HL-60 (cell line): ENCODE data around the gene IQCK.
"Not testable (repeated sequence)": the region's sequence is repeated elsewhere in the genome, so short reads cannot be mapped to it uniquely, and the experiment has no call there.

ENCODE experiments used
- DNase-seq, 2 experiments: peaks; one replicate each; pipeline ENCODE4 v3.0.0-alpha.2; 2010 to 2020; ENCODE audit warnings: low read depth in 1 of 2, low spot score in 1 of 2
- H3K27ac ChIP-seq: fragments of 250-450 bp; sonication (Bioruptor Pico); replicated peaks from 2 replicates; pipeline ENCODE4 v1.5.1; 2020; ENCODE audit warnings: mild to moderate bottlenecking, moderate library complexity
- H3K27me3 ChIP-seq: fragments of 250-450 bp; sonication (Bioruptor Pico); 2 replicates; pipeline ENCODE4 v1.5.1; 2021; ENCODE audit warnings: mild to moderate bottlenecking, moderate library complexity; ENCODE audit not compliant: insufficient read depth, poor library complexity, severe bottlenecking
- H3K4me3 ChIP-seq: replicated peaks from 2 replicates; pipeline ENCODE4 v1.5.1; 2011; ENCODE audit warnings: mild to moderate bottlenecking, control low read depth, low read length; ENCODE audit not compliant: insufficient read depth
- GABPA ChIP-seq: IDR thresholded peaks from 2 replicates; pipeline ENCODE4 v1.6.1; 2012; ENCODE audit warnings: low read depth
- POLR2AphosphoS5 ChIP-seq: IDR thresholded peaks from 2 replicates; pipeline ENCODE4 v1.6.1; 2012; ENCODE audit warnings: low read depth
- SPI1 ChIP-seq: IDR thresholded peaks from 2 replicates; pipeline ENCODE4 v1.6.1; 2012; ENCODE audit warnings: low read depth, mild to moderate bottlenecking, borderline replicate concordance
- TF ChIP-seq, protein P1 (sequence below): IDR thresholded peaks from one replicate; pipeline ENCODE4 v1.5.1; 2011; ENCODE audit warnings: low read length, control low read depth, inconsistent platforms; ENCODE audit not compliant: insufficient read depth
- TF ChIP-seq, protein P2 (sequence below): IDR thresholded peaks from 2 replicates; pipeline ENCODE4 v1.6.1; 2012; ENCODE audit warnings: low read depth; ENCODE audit not compliant: insufficient replicate concordance

Gene IQCK

DNA sequence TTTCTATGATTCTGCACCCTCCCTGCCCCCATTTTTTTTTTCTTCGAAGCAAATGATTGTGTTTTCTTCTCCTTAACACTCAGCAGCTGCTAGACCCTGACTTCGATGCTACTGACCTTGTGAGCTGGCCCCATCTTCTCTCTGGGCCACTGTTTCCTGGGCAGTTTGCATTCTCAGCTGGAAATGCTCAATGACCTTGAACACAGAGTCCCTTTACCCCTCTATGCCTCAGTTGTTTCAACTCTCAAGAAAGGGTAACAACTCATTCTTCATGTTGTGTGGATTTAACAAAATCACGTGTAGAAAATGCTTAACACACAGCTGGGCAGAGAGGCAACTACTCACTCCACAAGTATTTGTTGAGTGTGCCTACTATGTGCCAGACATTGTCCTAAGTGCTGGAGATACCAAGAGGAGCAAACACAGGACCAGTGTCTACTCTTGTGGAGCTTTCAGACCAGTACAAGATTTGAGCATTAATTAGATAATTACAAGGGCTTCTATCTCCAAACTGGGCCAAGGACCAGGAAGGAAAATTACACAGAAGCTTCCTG is 66.2 kb downstream of the IQCK start:
- no peak for DNase-seq
- TF ChIP-seq SPI1 (no peak), POLR2AphosphoS5 (no peak), GABPA (no peak)
- TF ChIP-seq, protein P1, sequence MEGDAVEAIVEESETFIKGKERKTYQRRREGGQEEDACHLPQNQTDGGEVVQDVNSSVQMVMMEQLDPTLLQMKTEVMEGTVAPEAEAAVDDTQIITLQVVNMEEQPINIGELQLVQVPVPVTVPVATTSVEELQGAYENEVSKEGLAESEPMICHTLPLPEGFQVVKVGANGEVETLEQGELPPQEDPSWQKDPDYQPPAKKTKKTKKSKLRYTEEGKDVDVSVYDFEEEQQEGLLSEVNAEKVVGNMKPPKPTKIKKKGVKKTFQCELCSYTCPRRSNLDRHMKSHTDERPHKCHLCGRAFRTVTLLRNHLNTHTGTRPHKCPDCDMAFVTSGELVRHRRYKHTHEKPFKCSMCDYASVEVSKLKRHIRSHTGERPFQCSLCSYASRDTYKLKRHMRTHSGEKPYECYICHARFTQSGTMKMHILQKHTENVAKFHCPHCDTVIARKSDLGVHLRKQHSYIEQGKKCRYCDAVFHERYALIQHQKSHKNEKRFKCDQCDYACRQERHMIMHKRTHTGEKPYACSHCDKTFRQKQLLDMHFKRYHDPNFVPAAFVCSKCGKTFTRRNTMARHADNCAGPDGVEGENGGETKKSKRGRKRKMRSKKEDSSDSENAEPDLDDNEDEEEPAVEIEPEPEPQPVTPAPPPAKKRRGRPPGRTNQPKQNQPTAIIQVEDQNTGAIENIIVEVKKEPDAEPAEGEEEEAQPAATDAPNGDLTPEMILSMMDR, result no peak
- TF ChIP-seq, protein P2, sequence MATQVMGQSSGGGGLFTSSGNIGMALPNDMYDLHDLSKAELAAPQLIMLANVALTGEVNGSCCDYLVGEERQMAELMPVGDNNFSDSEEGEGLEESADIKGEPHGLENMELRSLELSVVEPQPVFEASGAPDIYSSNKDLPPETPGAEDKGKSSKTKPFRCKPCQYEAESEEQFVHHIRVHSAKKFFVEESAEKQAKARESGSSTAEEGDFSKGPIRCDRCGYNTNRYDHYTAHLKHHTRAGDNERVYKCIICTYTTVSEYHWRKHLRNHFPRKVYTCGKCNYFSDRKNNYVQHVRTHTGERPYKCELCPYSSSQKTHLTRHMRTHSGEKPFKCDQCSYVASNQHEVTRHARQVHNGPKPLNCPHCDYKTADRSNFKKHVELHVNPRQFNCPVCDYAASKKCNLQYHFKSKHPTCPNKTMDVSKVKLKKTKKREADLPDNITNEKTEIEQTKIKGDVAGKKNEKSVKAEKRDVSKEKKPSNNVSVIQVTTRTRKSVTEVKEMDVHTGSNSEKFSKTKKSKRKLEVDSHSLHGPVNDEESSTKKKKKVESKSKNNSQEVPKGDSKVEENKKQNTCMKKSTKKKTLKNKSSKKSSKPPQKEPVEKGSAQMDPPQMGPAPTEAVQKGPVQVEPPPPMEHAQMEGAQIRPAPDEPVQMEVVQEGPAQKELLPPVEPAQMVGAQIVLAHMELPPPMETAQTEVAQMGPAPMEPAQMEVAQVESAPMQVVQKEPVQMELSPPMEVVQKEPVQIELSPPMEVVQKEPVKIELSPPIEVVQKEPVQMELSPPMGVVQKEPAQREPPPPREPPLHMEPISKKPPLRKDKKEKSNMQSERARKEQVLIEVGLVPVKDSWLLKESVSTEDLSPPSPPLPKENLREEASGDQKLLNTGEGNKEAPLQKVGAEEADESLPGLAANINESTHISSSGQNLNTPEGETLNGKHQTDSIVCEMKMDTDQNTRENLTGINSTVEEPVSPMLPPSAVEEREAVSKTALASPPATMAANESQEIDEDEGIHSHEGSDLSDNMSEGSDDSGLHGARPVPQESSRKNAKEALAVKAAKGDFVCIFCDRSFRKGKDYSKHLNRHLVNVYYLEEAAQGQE, result no peak
- Histone ChIP-seq H3K4me3 (no peak overlapping the region), H3K27ac (no peak overlapping the region), H3K27me3 (no peaks in the 10 kb centered on the region)

DNA sequence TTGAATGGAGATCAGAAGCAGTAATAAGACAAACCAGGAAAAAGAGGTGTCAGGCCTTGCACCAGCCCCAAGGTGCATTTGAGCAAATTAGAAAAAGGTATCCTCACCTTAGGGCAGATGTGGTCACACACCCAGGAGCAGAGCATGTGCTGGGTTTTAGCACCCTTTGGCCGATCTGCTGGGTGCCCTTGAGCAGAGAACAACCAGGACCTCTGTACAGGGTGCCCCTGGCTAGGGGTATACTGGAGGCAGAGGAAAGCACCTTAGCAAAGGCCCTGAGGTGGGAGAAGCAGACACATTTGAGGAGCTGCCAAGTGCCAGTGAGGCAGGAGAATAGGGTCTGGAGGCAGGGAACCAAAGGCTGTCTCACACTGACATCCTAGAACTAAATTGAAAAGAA is 67.0 kb downstream of the IQCK start:
- Histone ChIP-seq H3K27ac (no peak overlapping the region), H3K27me3 (no peaks in the 10 kb centered on the region), H3K4me3 (no peak overlapping the region)
- no peak for TF ChIP-seq SPI1
- TF ChIP-seq, protein P1, result no peak
- no peak for TF ChIP-seq GABPA
- TF ChIP-seq, protein P2, result no peak
- TF ChIP-seq POLR2AphosphoS5, result no peak
- no peak for DNase-seq

DNA sequence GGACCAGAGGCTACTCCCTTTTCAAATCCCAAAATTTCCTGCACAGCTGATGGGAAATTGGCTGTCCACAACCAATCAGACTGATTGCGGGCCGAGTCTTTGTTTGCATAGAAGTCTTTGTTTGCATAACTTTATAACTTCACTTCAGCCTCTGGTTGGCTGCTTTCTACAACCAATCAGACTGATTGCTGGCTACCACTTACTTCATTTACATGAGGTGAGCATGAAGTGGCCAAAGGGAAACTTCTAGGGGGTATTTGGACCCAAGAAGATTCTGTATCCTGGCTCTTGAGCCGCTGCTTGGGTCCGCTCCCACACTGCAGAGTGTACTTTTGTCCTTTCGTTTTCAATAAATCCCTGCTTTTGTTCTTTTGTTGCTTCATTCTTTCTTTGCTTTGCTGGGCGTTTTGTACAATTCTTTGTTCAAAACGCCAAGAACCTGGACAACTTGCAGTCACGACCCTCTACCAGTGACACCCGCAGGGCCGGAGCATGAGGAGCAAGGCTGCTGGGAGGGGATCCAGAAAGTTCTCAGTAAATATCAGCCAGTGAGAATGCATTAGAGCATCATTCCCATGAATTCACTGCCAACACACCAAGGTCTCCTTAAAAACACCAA is 67.5 kb downstream of the IQCK start:
- H3K27ac ChIP-seq, result no peak overlapping the region
- TF ChIP-seq, protein P2, result no peak
- TF ChIP-seq POLR2AphosphoS5, result no peak
- TF ChIP-seq, protein P1, result no peak
- TF ChIP-seq GABPA, result no peak
- TF ChIP-seq SPI1, result no peak
- H3K4me3 ChIP-seq, result no peak overlapping the region
- no peaks in the 10 kb centered on the region for H3K27me3 ChIP-seq
- DNase-seq, result no peak

DNA sequence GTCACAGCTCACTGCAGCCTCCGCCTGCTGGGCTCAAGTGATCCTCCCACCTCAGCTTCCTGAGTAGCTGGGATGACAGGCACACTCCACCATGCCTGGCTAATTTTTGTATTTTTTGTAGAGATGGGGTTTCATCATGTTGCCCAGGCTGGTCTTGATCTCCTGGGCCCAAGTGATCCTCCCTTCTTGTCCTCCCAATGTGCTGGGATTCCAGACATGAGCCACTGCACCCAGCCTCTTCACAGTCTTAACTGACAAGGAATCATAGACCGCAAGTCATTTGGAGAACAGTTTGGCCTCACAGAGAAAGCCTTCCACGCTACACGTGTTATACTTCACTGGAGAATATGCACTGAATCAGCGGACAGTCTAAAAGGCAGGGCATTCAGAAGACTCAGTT is 83.3 kb downstream of the IQCK start:
- H3K27me3 ChIP-seq, H3K27ac ChIP-seq, H3K4me3 ChIP-seq, DNase-seq: not testable (repeated sequence)

DNA sequence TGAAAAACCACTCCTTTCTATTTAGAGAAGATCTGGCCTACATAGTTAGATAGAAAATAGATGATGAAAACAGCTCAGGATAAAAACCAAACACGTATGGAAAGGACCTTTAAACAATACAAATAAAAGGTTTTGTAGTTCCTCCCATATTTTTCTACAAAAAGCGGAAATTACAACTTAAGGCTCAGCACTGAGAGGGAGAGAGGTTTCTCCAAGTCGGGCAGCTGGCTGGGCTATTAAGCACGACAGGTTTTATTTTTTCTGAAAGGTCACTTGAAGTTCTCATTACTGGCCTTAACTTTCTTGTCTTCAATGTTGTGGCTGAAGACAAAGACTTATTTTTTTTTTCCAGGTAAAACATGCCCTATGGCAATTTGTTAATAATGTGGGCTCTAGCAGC is 83.8 kb downstream of the IQCK start:
- not testable (repeated sequence) for H3K27me3 ChIP-seq, H3K4me3 ChIP-seq, DNase-seq, H3K27ac ChIP-seq
